Vagina (tissue), 2 donors: Measurements from ENCODE around the gene PIGQ. TPM values are rescaled to one million over a fixed set of nuclear protein-coding genes. Genes with fewer than 3 reads are reported as not detected.
"Not testable (repeated sequence)": the region's sequence is repeated elsewhere in the genome, so short reads cannot be mapped to it uniquely, and the experiment has no call there.

Experiments
- DNase-seq, 2 donors: peaks; one replicate each; pipeline ENCODE4 v3.0.0-alpha.2; 2017; ENCODE audit errors: extremely low spot score in 2 of 2
- H3K27ac ChIP-seq: fragments of 200-600 bp; sonication (generic); one replicate; pipeline ENCODE4 v1.5.1; 2019
- H3K27me3 ChIP-seq: fragments of 200-600 bp; sonication (generic); one replicate; pipeline ENCODE4 v1.5.1; 2019
- H3K36me3 ChIP-seq, 2 donors: fragments of 200-600 bp; sonication (generic); one replicate each; pipeline ENCODE4 v1.5.1; 2017 to 2019
- H3K4me1 ChIP-seq: fragments of 200-600 bp; sonication (generic); one replicate; pipeline ENCODE4 v1.5.1; 2019
- H3K4me3 ChIP-seq, 2 donors: fragments of 200-600 bp; sonication (generic); 1 replicate in 1 of 2; 2 replicates in 1 of 2; pipeline ENCODE4 v1.5.1; 2016 to 2019
- H3K9me3 ChIP-seq: fragments of 200-600 bp; sonication (generic); one replicate; pipeline ENCODE4 v1.5.1; 2019
- CTCF ChIP-seq, 3 experiments: fragments of 450-650 bp in 2 of 3; fragments of 200-600 bp in 1 of 3; sonication (generic) in 1 of 3; IDR thresholded peaks; one replicate each; pipeline ENCODE4 v1.5.1; 2017 to 2019; ENCODE audit warnings: antibody characterized with exemption in 3 of 3, mild to moderate bottlenecking in 2 of 3, moderate library complexity in 2 of 3
- POLR2A ChIP-seq, 2 donors: fragments of 450-650 bp; IDR thresholded peaks; one replicate each; pipeline ENCODE4 v1.6.1; 2017; ENCODE audit warnings: antibody characterized with exemption in 2 of 2, mild to moderate bottlenecking in 2 of 2, moderate library complexity in 2 of 2
- POLR2AphosphoS5 ChIP-seq, 2 donors: sonication (generic); formaldehyde crosslinking; IDR thresholded peaks; one replicate each; pipeline ENCODE4 v1.9.0; 2017; ENCODE audit warnings: antibody characterized with exemption in 2 of 2, mild to moderate bottlenecking in 2 of 2, low read depth in 1 of 2; ENCODE audit not compliant: insufficient read depth in 1 of 2
- intact Hi-C: fragments of 100-400 bp; cut with DNase I; formaldehyde crosslinking; loops from one replicate; pipeline ENCODE4 v1.15.1; 2023
- total RNA-seq: library from RNA; depleted of rRNA; stranded (reverse); fragments of >200 nt; gene quantifications from one replicate; pipeline ENCODE4 v1.2.3, GENCODE V29; 2016

The PIGQ gene
- total RNA-seq, 1 donor from 2014 or later, result 26.0 TPM

GRCh38 chr16:595942-596735 is 26.4 kb downstream of the PIGQ start:
- intact Hi-C loops, result no loop called here
- Histone ChIP-seq H3K9me3 (no peaks in the 10 kb centered on the region), H3K27me3 (no peaks in the 10 kb centered on the region), H3K4me3 (no peak overlapping the region), H3K36me3 (peaks cover 0 to 10% of the 10 kb centered on the region in 2 donors), H3K27ac (no peak overlapping the region), H3K4me1 (peaks cover 51% of the 10 kb centered on the region)
- TF ChIP-seq CTCF (IDR thresholded peaks at IDR 0.05) (no peak), POLR2A (IDR thresholded peaks at IDR 0.05) (no peak), POLR2AphosphoS5 (IDR thresholded peaks at IDR 0.05; ENCODE audit: insufficient read depth in 1 of 2, low read depth in 1 of 2) (no peak)
- no peak for DNase-seq

GRCh38 chr16:596736-597060 is 26.9 kb downstream of the PIGQ start:
- Histone ChIP-seq H3K27me3 (no peaks in the 10 kb centered on the region), H3K4me3 (no peak overlapping the region), H3K27ac (no peak overlapping the region), H3K4me1 (peaks cover 47% of the 10 kb centered on the region), H3K36me3 (peaks cover 0 to 10% of the 10 kb centered on the region in 2 donors), H3K9me3 (no peaks in the 10 kb centered on the region)
- no peak for TF ChIP-seq POLR2AphosphoS5 (IDR thresholded peaks at IDR 0.05; ENCODE audit: insufficient read depth in 1 of 2, low read depth in 1 of 2)
- no peak for TF ChIP-seq POLR2A (IDR thresholded peaks at IDR 0.05)
- no peak for TF ChIP-seq CTCF (IDR thresholded peaks at IDR 0.05)
- no peak for DNase-seq
- intact Hi-C loops, result no loop called here

GRCh38 chr16:597655-598054 is 27.9 kb downstream of the PIGQ start:
- H3K27me3 ChIP-seq, DNase-seq, H3K27ac ChIP-seq, H3K4me3 ChIP-seq, H3K9me3 ChIP-seq, intact Hi-C loops: not testable (repeated sequence)
- Histone ChIP-seq H3K36me3 (peaks cover 0 to 10% of the 10 kb centered on the region in 2 donors), H3K4me1 (peaks cover 37% of the 10 kb centered on the region)

- Histone ChIP-seq H3K27me3 (no peaks in the 10 kb centered on the region), H3K4me3 (no peak overlapping the region), H3K4me1 (peaks cover 23% of the 10 kb centered on the region), H3K9me3 (no peaks in the 10 kb centered on the region), H3K27ac (no peak overlapping the region), H3K36me3 (peaks cover 0 to 10% of the 10 kb centered on the region in 2 donors)
- DNase-seq, result no peak
- TF ChIP-seq POLR2AphosphoS5 (IDR thresholded peaks at IDR 0.05; ENCODE audit: insufficient read depth in 1 of 2, low read depth in 1 of 2), result no peak
- intact Hi-C loops, result no loop called here
Measured at GRCh38 chr16:598823-599739, 29.3 kb downstream of the PIGQ start.

- intact Hi-C loops, result no loop called here
- TF ChIP-seq CTCF (IDR thresholded peaks at IDR 0.05) (no peak), POLR2AphosphoS5 (IDR thresholded peaks at IDR 0.05; ENCODE audit: insufficient read depth in 1 of 2, low read depth in 1 of 2) (no peak), POLR2A (IDR thresholded peaks at IDR 0.05) (no peak)
Measured at GRCh38 chr16:600781-601180, 31.0 kb downstream of the PIGQ start.

More at GRCh38 chr16:600781-601180, 31.0 kb downstream of the PIGQ start:
- Histone ChIP-seq H3K4me3 (no peak overlapping the region), H3K36me3 (peaks cover 0 to 10% of the 10 kb centered on the region in 2 donors), H3K4me1 (peaks cover 7% of the 10 kb centered on the region), H3K27me3 (no peaks in the 10 kb centered on the region), H3K27ac (no peak overlapping the region), H3K9me3 (no peaks in the 10 kb centered on the region)
- no peak for DNase-seq
